Cortex of kidney (tissue), 1 donor: ENCODE measurements around the gene HAPLN3.
"Not testable (repeated sequence)": the region's sequence is repeated elsewhere in the genome, so short reads cannot be mapped to it uniquely, and the experiment has no call there.

Experiments
- DNase-seq: peaks from one replicate; lab custom pipeline; 2025; lab: John Stamatoyannopoulos, UW

HAPLN3 gene, protein sequence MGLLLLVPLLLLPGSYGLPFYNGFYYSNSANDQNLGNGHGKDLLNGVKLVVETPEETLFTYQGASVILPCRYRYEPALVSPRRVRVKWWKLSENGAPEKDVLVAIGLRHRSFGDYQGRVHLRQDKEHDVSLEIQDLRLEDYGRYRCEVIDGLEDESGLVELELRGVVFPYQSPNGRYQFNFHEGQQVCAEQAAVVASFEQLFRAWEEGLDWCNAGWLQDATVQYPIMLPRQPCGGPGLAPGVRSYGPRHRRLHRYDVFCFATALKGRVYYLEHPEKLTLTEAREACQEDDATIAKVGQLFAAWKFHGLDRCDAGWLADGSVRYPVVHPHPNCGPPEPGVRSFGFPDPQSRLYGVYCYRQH

DNA sequence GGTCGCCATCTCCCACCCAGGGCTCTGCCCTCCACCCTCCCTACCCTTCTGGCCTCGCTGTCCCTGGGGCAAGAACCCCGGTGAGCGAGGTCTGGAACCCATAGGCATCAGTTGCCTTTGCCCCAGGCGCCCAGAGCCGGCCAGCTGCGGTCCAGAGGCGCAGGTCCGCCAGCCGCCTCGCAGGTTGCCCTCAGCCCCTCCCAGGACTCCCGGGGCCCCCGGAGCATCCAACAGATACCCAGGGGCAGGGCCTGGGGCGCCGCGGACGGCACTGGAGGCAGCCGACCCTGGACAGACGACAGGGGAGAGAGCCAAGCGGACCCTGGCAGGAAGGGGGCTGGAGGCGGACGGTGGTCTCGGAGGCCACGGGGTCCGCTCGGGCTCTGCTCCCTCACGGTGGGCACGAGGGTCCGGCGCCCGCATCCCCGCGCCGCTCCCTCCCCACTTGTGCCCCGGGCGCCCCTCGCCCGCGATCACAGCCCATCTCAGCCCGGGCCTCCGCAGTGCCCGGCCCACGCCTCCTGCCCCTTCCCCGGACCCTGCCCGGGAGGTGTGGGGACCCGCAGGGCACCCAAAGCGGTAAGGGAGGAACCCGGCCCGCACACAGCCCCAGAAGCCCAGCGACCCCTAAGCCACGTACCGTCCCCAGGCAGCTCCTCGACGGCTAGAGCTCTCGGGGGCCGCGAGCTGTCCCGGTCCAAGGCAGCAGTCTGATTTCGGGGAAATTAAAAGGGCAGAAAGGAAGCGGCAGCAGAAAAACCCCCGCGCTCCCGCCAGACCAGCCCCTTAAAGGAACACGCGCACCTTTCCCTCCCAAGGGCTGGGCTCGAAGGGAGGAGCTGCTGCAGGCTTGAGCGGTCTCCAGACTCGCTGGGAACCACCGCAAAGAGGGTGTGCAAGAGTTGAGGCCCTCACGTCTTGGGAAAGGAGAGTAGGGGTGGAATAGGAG, at the start of gene HAPLN3:
Gene HAPLN3 (minus strand): TSS at position 726 of the 949 bp plus-strand sequence. CDS start 8,246 bp downstream, outside the sequence.
- DNase-seq = no peak

DNA sequence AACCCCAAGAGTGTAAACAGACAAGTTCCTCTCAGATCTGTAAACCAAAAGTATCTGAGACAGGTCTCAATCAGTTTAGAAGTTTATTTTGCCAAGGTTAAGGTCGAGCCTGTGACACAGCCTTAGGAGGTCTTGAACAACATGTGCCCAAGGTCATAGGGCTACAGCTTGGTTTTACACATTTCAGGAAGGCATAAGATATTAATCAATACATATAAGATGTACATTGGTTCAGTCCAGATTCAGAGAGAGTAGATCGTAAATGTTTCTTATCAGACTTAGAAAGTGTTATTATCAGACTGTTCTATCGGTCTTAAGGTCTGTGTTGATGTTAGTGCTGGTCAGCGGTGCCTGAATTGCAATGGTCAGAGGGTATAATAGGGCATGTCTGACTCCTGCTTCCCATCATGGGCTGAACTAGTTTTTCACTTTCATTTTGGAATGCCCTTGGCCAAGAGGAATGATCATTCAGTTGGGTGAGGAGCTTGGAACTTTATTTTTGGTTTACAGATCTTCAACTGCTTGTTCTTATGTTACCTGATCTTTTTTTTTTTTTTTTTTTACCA, 44.8 kb upstream of the HAPLN3 start:
- no peak for DNase-seq

DNA sequence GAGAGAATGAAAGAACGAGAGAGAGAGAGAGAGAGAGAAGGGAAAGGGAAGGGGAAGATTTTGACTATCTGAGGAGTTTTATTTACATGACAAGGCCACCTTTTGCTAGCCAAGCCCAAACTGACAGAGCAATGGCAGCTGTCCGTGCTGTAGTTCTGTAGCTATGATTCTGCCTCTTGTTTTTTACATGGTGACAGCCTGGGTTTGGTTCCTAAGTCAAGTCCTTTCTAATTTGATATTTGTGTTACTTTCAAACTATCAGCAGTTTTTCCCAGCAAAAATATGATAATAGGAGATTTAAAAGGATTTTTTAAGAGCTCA, 44.1 kb upstream of the HAPLN3 start:
- no peak for DNase-seq

DNA sequence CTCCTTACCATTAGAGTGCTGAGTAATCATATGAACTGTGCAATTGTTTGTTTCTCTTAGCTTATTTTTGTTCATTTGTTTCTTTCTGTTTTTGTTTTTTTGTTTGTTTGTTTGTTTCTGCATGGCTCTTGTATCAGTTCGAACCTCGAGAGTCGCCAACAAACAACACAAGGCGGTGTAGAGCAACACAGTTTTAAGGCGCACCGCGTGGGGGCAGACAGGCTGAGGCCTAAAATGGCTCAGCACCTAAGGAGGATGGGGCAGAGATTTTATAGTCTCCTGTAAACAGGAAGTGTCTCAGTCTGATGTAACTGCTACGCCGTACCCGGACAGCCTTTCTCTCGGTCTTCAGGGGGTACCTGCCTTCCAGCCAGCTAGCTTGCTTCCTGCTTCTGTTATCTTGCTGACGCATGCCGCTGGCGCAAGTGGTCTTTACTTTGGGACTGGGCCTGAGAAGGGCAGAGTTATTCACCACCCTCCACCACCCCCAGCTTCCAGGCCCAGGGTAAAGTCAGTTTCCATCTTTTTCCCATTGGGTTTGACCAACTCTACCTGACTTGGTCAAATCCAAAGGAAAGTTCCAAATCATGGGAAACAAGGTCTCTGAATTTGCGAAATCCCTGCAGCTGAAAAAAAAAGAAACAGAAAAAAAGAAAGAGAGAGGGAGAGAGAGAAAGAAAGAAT, 43.6 kb upstream of the HAPLN3 start:
- DNase-seq = no peak

DNA sequence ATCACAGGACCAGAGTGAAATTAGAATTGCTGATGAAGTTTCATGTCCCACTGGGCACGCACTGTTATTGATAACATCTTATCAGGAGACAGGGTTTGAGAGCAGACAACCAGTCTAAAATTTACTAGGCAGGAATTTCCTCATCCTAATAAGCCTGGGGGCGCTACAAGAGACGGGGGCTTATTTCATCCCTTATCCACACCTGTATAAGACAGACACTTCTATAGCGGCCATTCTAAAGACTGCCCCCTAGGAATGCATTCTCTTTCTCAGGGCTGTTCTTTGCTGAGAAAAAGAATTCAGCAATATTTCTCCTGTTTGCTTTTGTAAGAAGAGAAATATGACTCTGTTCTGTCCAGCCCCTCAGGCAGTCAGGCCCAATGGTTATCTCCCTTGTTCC, 39.1 kb upstream of the HAPLN3 start:
- not testable (repeated sequence) for DNase-seq

DNA sequence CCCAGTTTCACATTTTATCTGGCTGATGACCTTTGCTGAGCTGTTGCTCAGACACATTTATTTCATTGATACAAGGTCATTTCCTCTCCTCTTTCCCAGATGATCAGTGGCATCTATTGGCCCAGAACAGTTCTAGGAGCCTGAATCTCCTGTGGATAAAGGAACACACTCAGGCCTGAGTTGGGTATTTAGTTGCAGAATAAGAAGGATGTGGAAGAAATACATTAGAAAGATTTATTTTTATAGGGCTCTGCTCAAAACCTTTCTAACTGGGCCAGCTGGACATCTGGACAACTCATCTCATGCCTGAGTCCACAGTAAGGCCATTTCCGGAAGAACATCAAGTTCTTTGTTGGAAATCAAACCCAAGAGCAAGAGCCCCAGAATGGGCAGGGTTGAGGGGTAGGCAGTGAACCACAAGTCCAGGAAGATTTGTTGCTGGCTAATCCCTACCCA, 37.6 kb upstream of the HAPLN3 start:
- no peak for DNase-seq

DNA sequence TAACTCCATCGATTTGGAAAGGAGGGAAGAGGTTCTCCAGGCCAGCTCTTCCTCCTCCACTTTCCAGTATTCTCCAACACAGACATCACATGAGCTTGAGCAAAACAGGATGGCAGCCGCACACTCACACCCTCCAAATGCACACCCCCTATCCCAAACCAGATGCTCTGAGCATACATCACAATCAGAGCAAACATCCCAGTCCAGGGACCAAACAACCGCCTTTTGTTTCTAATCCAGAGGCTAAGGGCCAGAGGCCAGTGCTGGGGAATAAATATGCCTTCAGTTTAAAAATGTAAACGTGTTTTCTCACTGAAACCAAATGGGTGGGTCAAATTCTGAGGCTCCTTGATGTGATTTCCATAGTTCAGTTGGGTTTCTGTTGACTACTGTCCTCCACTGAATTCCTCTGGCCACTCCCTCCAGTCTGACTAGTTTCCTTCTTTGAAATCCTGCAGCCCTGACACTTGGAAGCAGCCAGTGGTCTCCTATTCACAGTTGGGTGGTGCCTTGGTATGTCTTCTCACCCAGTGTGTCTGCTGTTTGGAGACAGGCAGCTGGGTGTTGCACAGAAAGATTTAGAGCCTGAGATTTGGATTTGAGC, 37.0 kb upstream of the HAPLN3 start:
- no peak for DNase-seq

DNA sequence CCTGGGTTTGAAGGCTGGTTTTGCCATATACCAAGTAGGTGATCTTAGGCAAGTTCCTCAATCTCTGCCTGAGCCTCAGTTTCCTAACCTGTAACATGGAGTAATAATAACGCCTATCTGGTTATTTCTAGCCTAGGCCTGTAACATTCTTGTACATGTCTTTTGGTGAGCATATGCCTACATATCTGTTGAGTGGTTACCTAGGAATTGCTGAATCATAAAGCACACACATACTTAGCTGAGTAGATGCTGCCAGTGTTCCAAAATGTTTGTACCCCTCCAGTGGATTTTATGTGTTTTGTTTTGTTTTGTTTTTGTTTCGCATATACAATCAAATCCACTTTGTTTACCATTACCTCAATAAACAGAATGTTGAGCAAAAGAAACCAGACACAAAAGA, 35.2 kb upstream of the HAPLN3 start:
- DNase-seq = no peak

DNA sequence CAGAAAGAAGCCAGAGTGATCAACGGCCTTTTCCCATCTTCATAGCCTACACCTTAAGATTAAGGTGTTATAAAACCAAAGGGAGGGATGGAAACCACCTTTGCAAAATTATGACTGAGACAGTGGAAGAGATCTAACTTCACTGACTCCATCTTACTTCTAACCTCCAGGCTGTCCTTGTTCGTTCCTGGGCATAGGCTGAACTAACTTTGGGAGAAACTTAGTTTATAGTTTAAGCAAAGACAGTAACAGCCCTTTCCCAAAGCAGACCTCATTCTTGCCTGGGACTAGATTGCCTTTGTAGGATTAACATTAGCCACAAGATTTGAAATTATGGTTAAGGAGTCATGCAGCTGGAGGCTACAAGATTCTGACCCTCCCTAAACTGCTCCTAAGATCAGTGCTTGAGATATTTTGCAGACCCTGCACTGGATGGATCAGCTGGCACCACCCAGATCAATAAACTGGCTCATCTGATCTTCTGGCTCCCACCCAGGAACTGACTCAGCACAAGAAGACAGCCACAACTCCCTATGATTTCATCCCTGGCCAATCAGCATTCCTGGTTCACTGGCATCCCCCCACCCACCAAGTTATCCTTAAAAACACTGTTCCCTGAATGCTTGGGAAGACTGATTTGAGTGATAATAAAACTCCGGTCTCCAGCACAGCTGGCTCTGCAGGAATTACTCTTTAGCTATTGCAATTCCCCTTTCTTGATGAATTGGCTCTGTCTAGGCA, 34.2 kb upstream of the HAPLN3 start:
- DNase-seq = not testable (repeated sequence)

DNA sequence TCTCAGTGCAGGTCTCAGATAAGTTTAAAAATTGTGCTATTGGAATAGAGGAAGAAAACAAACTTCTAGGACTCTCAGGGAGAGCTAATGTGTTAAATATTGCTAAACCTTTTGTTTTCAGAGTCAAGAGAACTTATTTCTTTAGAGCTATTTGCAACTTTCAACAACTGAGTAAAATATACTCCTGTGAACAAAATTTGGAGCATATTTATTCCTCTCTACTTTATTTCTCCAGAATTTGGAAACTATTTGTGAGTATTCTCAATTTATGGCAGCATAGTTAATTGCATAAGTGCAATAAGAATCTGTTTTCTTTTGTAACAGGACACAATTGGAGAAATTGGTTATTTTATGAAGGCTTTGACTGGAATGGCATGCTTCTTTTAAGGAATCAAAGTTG, 32.8 kb upstream of the HAPLN3 start:
- DNase-seq = not testable (repeated sequence)

DNA sequence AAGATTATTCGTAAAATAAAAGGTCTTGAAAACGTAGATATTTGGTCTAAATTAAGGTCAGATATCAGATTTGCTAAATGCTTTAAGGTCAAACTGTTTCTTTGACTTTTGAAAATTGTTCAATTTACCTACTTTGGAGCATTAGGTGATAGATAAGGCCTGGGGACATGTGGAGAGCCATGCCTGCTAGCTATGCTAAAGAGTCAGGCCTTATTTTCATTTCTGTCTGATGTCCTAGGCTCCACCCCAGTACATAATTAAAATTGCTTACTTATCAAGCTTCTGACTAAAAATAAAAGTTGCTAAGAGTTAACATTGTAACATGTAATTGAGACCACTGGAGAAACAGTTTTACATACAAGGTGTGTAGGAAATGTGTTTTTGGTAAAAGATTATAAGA, 30.3 kb upstream of the HAPLN3 start:
- not testable (repeated sequence) for DNase-seq

DNA sequence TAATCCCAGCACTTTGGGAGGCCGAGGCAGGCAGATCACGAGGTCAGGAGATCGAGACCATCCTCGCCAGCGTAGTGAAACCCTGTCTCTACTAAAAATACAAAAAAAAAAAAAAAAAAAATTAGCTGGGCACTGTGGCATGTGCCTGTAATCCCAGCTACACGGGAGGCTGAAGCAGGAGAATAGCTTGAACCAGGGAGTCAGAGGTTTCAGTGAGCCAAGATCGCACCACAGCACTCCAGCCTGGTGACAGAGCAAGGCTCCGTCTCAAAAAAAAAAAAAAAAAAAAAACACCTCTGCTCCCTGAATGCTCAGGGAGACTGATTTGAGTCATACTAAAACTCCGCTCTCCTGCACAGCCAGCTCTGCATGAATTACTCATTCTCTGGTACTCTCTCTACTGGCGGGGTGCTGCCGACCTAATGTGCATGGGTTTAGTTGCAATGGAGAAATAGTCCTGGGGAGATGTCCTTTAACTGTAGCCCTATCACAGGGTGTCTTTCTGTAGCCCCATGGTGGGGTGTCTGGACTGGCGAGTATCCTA, 25.6 kb upstream of the HAPLN3 start:
- DNase-seq = not testable (repeated sequence)

DNA sequence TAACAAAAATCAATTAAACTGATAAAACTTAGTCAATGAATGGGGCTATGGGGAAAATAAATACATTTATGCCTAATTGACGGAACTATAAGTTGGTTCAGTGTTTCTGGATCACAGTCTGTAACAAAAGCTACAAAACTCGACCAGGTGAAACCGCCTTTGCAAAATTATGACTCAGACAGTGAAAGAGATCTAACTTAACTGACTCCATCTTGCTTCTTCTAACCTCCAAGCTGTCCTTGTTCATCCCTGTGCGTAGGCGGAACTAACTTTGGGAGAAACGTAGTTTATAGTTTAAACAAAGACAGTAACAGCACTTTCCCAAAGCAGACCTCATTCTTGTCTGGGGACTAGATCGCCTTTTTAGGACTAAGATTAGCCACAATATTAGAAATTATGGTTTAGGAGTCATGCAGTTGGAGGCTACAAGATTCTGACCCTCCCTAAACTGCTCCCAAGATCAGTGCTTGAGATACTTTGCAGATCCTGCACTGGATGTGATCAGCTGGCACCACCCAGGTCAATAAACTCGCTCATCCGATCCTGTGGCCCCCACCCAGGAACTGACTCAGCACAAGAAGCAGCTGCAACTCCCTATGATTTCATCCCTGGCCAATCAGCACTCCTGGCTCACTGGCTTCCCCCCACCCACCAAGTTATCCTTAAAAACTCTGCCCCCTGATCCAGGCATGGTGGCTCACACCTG, 25.0 kb upstream of the HAPLN3 start:
- DNase-seq = no peak

DNA sequence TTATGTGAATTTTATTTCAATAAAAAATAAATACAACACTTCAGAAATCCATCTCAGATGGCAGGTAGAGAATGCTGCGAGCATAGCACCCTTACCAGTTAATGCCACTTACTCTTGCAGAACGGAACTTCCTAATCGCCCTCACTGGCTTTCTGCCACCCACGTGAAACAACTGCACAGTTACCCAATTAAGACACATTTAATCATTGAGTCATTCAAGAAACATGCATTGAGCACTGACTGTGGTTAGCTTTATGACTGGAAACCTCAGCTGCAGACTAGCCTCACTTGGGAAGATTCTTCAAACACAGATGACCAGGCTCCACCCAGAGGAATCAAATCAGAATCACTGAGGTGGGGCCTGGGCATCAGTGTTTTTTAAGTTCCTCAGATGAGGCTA, 23.4 kb upstream of the HAPLN3 start:
- DNase-seq = no peak

DNA sequence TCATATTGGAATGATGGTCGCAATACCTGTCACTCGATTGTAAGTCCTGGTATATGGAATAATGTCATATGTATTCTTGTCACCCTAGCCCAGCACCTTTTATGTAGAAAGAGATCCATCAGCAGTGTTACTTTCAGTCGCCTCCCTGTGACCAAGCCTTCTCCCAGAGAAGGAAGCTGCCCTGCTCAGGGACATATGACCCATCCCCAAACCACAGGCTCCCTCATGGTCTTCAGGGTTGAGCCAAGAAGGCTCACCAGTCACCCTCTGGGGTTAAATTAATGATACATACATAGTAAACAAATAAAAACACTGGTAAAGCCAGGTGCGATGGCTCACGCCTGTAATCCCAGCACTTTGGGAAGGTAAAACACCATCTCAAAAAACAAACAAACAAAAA, 22.4 kb upstream of the HAPLN3 start:
- DNase-seq = no peak

DNA sequence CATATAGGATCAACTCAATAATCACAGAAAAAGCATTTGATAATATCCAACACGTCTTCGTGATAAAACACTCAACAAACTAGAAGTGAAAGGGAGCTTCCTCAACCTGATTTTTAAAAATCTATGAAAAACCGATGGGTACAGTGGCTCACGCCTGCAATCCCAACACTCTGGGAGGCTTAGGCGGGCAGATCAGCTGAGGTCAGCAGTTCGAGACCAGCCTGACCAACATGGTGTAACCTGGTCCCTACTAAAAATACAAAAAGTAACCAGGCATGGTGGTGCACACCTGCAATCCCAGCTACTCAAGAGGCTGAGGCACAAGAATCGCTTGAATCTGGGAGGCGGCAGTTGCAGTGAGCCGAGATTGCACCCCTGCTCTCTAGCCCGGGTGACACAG, 20.0 kb upstream of the HAPLN3 start:
- DNase-seq = no peak

DNA sequence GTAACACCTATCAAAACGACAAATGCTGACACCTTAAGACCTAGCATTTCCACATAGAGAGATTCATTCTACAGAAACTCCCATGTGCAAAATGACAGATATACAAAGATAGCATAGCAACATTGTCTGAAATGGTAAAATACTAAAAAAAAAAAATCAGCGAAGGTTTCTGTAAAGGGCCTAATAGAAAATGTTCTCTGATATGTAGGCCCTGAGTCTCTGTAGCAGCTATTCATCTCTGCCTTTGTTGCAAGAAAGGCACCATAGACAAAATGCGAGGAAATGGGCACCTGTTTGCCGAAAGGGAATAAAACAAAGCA, 18.5 kb upstream of the HAPLN3 start:
- no peak for DNase-seq

DNA sequence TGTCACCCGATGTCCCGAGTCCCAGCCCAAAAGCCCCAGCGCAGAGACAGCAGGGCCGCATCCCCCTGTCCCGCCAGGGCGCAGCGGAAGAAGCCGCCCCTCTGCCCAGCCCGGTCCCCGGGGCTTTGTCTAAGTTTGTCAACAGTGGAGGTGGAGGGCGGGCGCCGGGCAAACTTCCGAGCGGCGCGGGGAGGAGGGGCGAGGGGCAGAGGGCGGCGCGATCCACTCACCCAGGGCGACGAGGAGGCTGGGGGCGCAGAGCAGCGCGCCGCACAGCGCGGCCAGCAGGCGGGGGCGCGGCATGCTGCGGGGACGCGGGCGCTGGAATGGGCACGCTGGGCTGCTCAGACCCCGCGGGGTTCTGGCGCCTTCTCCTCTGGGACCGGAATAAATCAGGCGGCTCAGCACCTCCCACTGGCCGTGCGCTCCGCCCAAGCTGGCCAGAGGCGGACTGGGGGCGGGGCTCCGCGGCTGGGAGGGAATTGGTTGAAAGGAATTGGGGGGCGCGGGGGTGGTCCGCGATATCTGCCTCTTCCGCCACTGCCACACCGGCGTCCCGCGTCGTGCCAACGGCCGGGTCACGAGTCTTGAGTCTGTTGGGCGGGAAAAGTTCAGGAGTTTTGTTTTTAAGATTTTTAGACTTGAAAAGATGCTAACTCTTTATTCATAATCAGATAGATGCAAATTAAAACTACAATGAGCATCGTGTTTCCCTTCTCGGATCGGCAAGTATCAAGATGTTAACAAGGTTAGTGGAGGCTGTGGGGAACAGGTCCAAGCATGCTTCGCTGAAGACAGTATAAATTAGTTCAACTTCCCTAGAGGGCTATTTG, 17.9 kb upstream of the HAPLN3 start, which contains the start of gene MFGE8:
Gene MFGE8 (minus strand): TSS at position 363 of the 833 bp plus-strand sequence. CDS start 60 bp downstream, at position 303.
- DNase-seq = no peak

DNA sequence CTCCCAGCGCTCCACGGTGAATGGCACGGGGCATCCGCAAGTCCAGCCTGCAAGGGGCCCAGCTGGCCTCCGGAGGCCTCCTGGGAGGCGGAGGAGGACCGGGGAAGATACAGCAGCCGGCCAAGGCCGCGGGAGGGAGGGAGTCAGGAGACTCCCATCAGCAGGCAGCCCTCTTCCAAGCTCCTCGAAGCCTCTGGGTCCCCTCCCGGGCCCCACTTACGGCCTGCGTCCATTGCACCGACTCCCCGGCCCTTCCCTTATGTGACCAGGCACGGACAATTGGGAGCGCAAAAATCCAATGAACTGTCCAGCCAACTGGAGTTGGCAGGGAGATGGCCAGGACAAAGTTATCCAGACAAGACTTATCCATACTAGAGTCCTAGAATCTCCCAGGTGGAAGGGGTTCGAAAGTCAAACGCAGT, 17.2 kb upstream of the HAPLN3 start:
- DNase-seq = no peak
